ENCODE results near the gene HIF1A.
A peak's percentile ranks its signal among the peaks of the same experiment; 100 is the strongest.

HIF1A gene

DNA sequence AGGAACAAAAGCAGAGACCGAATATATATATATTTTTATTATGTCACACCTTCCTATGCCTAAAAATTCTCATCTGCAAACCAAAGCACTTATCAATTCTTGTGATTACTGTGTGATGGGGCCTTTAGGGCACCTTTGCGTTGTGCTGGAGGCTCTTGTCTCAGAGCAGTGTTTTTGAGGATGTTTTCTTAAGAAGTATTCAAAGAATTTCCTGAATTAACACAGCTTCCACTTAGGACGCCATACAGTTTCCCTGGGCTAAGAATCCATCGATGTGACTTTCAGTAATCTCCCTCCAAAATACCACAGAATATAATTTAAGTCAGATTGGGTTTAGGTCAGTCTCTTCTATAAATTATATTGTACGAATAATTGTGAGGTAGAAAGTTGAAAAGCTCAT, 22.0 kb upstream of the HIF1A start:
- TF ChIP-seq, protein P1, sequence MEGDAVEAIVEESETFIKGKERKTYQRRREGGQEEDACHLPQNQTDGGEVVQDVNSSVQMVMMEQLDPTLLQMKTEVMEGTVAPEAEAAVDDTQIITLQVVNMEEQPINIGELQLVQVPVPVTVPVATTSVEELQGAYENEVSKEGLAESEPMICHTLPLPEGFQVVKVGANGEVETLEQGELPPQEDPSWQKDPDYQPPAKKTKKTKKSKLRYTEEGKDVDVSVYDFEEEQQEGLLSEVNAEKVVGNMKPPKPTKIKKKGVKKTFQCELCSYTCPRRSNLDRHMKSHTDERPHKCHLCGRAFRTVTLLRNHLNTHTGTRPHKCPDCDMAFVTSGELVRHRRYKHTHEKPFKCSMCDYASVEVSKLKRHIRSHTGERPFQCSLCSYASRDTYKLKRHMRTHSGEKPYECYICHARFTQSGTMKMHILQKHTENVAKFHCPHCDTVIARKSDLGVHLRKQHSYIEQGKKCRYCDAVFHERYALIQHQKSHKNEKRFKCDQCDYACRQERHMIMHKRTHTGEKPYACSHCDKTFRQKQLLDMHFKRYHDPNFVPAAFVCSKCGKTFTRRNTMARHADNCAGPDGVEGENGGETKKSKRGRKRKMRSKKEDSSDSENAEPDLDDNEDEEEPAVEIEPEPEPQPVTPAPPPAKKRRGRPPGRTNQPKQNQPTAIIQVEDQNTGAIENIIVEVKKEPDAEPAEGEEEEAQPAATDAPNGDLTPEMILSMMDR (IDR thresholded peaks at IDR 0.05) = no peak
- no peak overlapping the region for H3K4me3 ChIP-seq (ENCODE audit: low read depth in 1 of 2, low read length in 1 of 2)

DNA sequence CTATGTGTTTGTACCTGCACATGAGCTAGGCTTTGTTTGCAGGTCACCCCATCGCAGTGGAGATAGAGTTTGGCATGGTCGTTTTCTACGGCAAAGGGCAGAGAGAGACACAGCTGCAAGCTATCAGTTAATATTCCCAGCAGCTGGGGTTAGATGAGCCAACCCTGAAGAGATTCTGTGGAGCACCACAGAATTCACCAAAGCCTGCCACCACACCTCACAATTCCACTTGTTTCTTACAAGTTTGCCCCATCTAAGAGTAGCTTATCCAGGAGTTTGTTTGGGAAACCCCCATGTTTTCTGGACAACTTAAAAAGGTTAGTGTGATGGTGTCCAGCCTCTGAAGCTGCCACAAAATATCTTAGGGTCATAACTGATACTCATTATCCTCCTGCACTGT, 20.0 kb upstream of the HIF1A start:
- H3K36me3 ChIP-seq = no peaks in the 10 kb centered on the region
- H3K4me1 ChIP-seq (ENCODE audit: control insufficient read depth in 1 of 2, insufficient read depth in 1 of 2, low read depth in 1 of 2, low read length in 1 of 2) = peaks cover 80 to 83% of the 10 kb centered on the region in 2 experiments
- no peaks in the 10 kb centered on the region for H3K27me3 ChIP-seq
- peak overlapping the region; percentile 83 for H3K27ac ChIP-seq
- TF ChIP-seq, protein P1 (IDR thresholded peaks at IDR 0.05) = no peak
- H3K4me3 ChIP-seq (ENCODE audit: low read depth in 1 of 2, low read length in 1 of 2) = no peak overlapping the region
- H3K9me3 ChIP-seq = no peaks in the 10 kb centered on the region

More for the DNA sequence above, 22.0 kb upstream of the HIF1A start:
- H3K36me3 ChIP-seq = no peaks in the 10 kb centered on the region
- H3K9me3 ChIP-seq = no peaks in the 10 kb centered on the region
- H3K4me1 ChIP-seq (ENCODE audit: control insufficient read depth in 1 of 2, insufficient read depth in 1 of 2, low read depth in 1 of 2, low read length in 1 of 2) = peaks cover 88 to 89% of the 10 kb centered on the region in 2 experiments
- no peaks in the 10 kb centered on the region for H3K27me3 ChIP-seq
- H3K27ac ChIP-seq = peak overlapping the region; percentile 83

DNA sequence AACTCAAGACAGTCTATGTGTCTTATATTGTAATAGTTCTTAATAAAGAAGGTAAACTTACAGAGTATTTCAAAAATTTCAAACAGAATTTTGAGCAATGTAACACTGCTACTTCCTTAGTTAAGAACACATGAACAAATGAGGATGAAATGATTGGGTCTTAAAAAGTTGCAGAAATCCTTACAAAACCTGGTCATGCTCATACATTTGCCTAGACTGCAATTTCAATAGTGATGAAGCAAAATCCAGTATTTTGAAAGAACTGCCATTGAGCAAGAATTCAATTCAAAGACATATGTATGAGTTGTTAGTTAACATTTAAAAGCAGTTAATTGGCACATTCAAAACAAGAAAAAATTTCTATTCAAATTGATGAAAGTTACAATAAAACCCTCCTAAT, 17.8 kb upstream of the HIF1A start:
- H3K9me3 ChIP-seq = no peaks in the 10 kb centered on the region
- peaks cover 64 to 66% of the 10 kb centered on the region in 2 experiments for H3K4me1 ChIP-seq (ENCODE audit: control insufficient read depth in 1 of 2, insufficient read depth in 1 of 2, low read depth in 1 of 2, low read length in 1 of 2)
- peak overlapping the region in 1 of 2 experiments; percentile 8 for H3K4me3 ChIP-seq (ENCODE audit: low read depth in 1 of 2, low read length in 1 of 2)
- TF ChIP-seq, protein P1 (IDR thresholded peaks at IDR 0.05) = no peak
- H3K27ac ChIP-seq = peak overlapping the region; percentile 83
- no peaks in the 10 kb centered on the region for H3K27me3 ChIP-seq
- H3K36me3 ChIP-seq = no peaks in the 10 kb centered on the region

DNA sequence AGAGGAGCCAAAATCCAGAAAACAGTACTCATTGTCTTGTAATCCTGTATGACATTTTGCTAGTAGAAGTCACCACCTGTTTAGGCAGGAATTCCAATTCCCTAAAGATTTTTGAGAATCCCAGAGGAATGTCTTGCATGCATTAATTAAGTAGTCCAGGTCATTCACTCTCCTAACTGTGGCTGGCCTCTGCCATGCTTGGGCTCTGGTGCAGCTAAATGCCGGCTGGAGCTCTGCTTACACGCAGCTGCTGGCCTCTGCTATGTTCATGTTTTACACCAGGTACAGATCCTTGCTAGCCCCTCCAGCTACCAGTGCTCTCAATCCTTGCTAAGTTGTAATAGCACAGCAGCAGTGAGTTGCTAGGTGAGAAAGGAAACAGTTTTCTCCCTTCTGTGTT, 16.3 kb upstream of the HIF1A start:
- Histone ChIP-seq H3K27me3 (no peaks in the 10 kb centered on the region), H3K4me1 (ENCODE audit: control insufficient read depth in 1 of 2, insufficient read depth in 1 of 2, low read depth in 1 of 2, low read length in 1 of 2) (peaks cover 51 to 52% of the 10 kb centered on the region in 2 experiments), H3K36me3 (no peaks in the 10 kb centered on the region), H3K9me3 (no peaks in the 10 kb centered on the region), H3K4me3 (ENCODE audit: low read depth in 1 of 2, low read length in 1 of 2) (no peak overlapping the region), H3K27ac (peak overlapping the region; percentile 83)
- TF ChIP-seq, protein P1 (IDR thresholded peaks at IDR 0.05) = no peak

DNA sequence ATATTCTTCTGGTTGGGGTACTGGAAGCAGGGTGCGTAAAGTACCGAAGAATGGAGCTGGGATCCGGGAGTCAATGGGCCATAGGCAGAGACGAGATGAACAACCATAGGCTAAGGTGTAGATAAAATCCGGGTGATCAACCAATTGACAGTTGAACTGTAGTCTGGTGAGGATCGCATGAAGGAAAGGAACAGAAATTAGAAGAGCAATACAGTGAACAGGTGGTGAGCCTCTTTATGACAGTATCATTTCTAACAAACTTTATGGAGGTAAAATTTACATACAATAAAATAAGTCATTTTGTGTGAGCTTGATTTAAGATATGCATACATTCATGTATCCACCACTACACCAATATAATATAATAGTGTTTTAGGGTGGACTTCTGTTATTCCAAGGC, 13.9 kb upstream of the HIF1A start:
- no peaks in the 10 kb centered on the region for H3K9me3 ChIP-seq
- no peak overlapping the region for H3K4me3 ChIP-seq (ENCODE audit: low read depth in 1 of 2, low read length in 1 of 2)
- TF ChIP-seq, protein P1 (IDR thresholded peaks at IDR 0.05) = no peak
- no peaks in the 10 kb centered on the region for H3K27me3 ChIP-seq
- H3K4me1 ChIP-seq (ENCODE audit: control insufficient read depth in 1 of 2, insufficient read depth in 1 of 2, low read depth in 1 of 2, low read length in 1 of 2) = peaks cover 26 to 27% of the 10 kb centered on the region in 2 experiments
- H3K36me3 ChIP-seq = no peaks in the 10 kb centered on the region
- no peak overlapping the region for H3K27ac ChIP-seq

DNA sequence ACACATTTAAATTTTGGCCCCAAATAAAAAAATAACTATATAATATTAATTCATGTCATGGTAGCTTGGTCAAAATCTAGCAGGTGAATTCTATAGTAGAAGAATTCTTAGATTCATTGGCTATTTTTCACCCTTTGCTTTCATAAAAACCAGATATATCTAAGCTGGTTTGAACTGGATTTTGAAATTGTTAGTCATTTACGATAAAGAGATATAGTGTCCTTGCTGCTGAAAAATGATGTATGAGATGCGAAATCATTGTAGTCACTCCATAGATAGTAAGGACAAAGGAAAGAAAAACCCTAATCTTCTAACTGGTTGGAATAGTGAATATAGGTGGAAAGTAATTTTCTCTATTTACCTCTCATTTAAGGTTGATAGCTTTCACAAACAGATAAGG, 12.2 kb upstream of the HIF1A start:
- no peaks in the 10 kb centered on the region for H3K36me3 ChIP-seq
- peaks cover 9 to 10% of the 10 kb centered on the region in 2 experiments for H3K4me1 ChIP-seq (ENCODE audit: control insufficient read depth in 1 of 2, insufficient read depth in 1 of 2, low read depth in 1 of 2, low read length in 1 of 2)
- TF ChIP-seq, protein P1 (IDR thresholded peaks at IDR 0.05) = no peak
- no peaks in the 10 kb centered on the region for H3K9me3 ChIP-seq
- H3K4me3 ChIP-seq (ENCODE audit: low read depth in 1 of 2, low read length in 1 of 2) = no peak overlapping the region
- no peaks in the 10 kb centered on the region for H3K27me3 ChIP-seq
- H3K27ac ChIP-seq = no peak overlapping the region
